BLaER1 (cell line): ENCODE measurements around the gene NBPF12.
"Not testable (repeated sequence)": the region's sequence is repeated elsewhere in the genome, so short reads cannot be mapped to it uniquely, and the experiment has no call there.

ENCODE experiments used
- H3K27ac ChIP-seq: shearing (Covaris generic); formaldehyde crosslinking; 2 replicates; pipeline ENCODE4 v1.8.1; 2022
- H3K27me3 ChIP-seq: shearing (Covaris generic); formaldehyde crosslinking; 2 replicates; pipeline ENCODE4 v1.8.1; 2022
- H3K36me3 ChIP-seq: shearing (Covaris generic); formaldehyde crosslinking; 2 replicates; pipeline ENCODE4 v1.8.1; 2022
- H3K4me1 ChIP-seq: shearing (Covaris generic); formaldehyde crosslinking; 2 replicates; pipeline ENCODE4 v1.8.1; 2022
- H3K4me2 ChIP-seq: shearing (Covaris generic); formaldehyde crosslinking; 2 replicates; pipeline ENCODE4 v1.8.1; 2022
- H3K4me3 ChIP-seq: shearing (Covaris generic); formaldehyde crosslinking; 2 replicates; pipeline ENCODE4 v1.8.1; 2022
- H3K9ac ChIP-seq: shearing (Covaris generic); formaldehyde crosslinking; 2 replicates; pipeline ENCODE4 v1.8.1; 2022
- H3K9me3 ChIP-seq: shearing (Covaris generic); formaldehyde crosslinking; 2 replicates; pipeline ENCODE4 v1.8.1; 2022
- H4K20me1 ChIP-seq: shearing (Covaris generic); formaldehyde crosslinking; 2 replicates; pipeline ENCODE4 v1.8.1; 2022
- Cebpa-rat ChIP-seq: shearing (Covaris generic); IDR thresholded peaks from 2 replicates; pipeline ENCODE4 v1.8.1; 2022

Gene NBPF12

DNA sequence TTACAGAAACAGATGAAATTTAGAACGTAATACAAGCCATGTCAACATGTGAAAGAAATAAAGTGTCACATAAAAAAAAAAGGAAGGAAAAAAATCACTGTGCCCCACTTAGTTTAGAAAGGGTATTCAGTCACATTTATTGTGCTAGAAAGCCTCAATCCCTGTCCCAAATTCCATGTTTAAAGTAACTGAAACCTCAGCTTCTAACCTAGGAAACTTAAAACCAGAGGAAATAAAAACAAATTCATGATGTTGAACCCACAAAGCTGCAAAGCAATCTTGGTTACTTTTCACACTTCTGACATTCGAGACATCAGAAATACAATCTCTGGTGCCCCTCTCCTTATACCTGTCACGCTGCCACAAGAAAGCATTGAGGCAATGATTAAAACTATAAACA, 101.8 kb downstream of the NBPF12 start:
- H3K9ac ChIP-seq, result no peak overlapping the region
- H3K4me3 ChIP-seq, result no peak overlapping the region
- H3K4me2 ChIP-seq, result no peak overlapping the region
- no peaks in the 10 kb centered on the region for H3K36me3 ChIP-seq
- no peak overlapping the region for H3K27ac ChIP-seq
- H3K4me1 ChIP-seq, result peaks cover 8% of the 10 kb centered on the region; the same call in 1 of the 2 replicates
- no peaks in the 10 kb centered on the region for H3K27me3 ChIP-seq
- H3K9me3 ChIP-seq, result no peaks in the 10 kb centered on the region
- no peaks in the 10 kb centered on the region for H4K20me1 ChIP-seq
- TF ChIP-seq Cebpa-rat, result no peak

DNA sequence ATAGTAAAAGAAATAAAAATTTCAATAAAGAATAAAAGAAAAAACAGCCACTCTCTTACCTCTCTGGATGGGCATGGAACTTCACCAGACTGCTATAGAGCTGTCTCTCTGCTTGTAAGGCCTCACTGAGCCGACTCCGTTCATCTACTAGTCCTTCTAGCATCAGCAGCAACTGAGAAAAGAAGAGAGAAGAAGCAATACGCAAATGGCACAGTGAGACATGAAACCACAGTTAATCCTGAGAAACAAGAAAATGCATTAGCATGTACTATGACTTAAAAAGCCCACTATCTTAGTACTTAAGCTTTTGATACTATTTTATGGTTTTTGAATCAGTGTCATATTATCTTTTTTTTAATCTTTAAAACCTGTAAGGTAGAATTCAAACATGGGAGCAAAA, 104.8 kb downstream of the NBPF12 start:
- peaks cover 21% of the 10 kb centered on the region for H3K4me1 ChIP-seq
- H3K4me2 ChIP-seq, H3K27me3 ChIP-seq, H3K27ac ChIP-seq, H3K4me3 ChIP-seq, H3K9me3 ChIP-seq, H3K9ac ChIP-seq, H4K20me1 ChIP-seq, H3K36me3 ChIP-seq: not testable (repeated sequence)

DNA sequence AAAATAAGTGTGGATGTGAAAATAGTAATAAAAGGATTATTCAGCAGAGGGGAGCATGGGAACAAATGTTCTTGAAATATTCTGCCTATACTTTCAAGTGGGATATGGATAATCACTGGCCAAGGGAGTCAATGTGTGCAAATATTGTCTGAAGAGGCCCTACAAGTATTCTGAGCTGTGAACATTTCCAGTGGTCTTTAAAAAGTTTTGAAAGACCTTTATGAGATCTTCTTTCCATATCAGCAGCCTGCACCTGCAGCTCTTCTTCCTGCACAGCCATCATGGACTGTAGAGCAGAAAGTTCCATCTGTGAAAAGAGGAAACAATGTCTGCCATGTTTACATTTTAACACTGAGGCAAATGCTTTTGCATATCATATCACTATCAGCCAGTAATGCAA, 106.4 kb downstream of the NBPF12 start:
- H3K36me3 ChIP-seq, result not testable (repeated sequence)
- 0 out of 2 replicates have a peak overlapping the region, but pooled peaks have one; percentile 22 for H3K4me2 ChIP-seq

More for the DNA sequence above, 106.4 kb downstream of the NBPF12 start:
- H3K27ac ChIP-seq, H3K9me3 ChIP-seq, H3K9ac ChIP-seq, H4K20me1 ChIP-seq, H3K4me3 ChIP-seq, H3K27me3 ChIP-seq: not testable (repeated sequence)
- H3K4me1 ChIP-seq, result peaks cover 21% of the 10 kb centered on the region
